GM18868 (cell line): Measurements from ENCODE around the gene MET.

Source experiments
- ATAC-seq: cut with Tn5 transposase; IDR thresholded peaks from one replicate; pipeline ENCODE4 v1.9.1; 2021; ENCODE audit warnings: mild to moderate bottlenecking, moderate library complexity; ENCODE audit not compliant: unreplicated experiment

The MET gene

GRCh38 chr7:116840256-116840655, 168.3 kb downstream of the MET start:
- ATAC-seq: no peak

GRCh38 chr7:116842371-116842770, 170.4 kb downstream of the MET start:
- ATAC-seq: no peak

- no peak for ATAC-seq
These were observed 171.4 kb downstream of the MET start for GRCh38 chr7:116843378-116843777.
